ENCODE results near the gene PIAS3. TPM values are rescaled to one million over a fixed set of nuclear protein-coding genes. Genes with fewer than 3 reads are reported as not detected.

Gene PIAS3
- total RNA-seq, 4 donors from 2014 or later, result 10.2 to 88.6 (median 24.5) TPM

DNA sequence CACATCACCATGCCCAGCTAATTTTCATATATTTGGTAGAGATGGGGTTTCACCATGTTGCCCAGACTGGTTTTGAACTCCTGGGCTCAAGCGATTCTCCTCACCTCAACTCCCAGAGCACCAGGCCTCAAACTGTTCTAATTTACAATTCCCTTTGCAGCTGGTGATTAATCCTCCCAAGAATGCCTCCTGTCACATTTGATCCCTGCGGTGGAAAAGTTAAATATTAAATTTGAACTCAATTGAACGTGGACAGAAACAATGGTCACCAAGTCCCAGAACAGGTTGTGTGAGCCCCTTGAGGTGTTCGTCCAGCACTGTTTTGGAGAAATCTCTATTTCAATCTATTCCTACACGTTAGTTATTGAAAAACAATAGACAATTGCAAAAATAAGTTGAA, 28.8 kb upstream of the PIAS3 start:
- no peak overlapping the region for H3K4me3 ChIP-seq
- H3K27me3 ChIP-seq, result no peaks in the 10 kb centered on the region
- no peaks in the 10 kb centered on the region for H3K36me3 ChIP-seq
- intact Hi-C loops (cut with DNase I; ENCODE audit: low total_unique reads), result no loop called here
- H3K9me3 ChIP-seq, result no peaks in the 10 kb centered on the region
- DNase-seq, result no peak
- TF ChIP-seq, protein P1, sequence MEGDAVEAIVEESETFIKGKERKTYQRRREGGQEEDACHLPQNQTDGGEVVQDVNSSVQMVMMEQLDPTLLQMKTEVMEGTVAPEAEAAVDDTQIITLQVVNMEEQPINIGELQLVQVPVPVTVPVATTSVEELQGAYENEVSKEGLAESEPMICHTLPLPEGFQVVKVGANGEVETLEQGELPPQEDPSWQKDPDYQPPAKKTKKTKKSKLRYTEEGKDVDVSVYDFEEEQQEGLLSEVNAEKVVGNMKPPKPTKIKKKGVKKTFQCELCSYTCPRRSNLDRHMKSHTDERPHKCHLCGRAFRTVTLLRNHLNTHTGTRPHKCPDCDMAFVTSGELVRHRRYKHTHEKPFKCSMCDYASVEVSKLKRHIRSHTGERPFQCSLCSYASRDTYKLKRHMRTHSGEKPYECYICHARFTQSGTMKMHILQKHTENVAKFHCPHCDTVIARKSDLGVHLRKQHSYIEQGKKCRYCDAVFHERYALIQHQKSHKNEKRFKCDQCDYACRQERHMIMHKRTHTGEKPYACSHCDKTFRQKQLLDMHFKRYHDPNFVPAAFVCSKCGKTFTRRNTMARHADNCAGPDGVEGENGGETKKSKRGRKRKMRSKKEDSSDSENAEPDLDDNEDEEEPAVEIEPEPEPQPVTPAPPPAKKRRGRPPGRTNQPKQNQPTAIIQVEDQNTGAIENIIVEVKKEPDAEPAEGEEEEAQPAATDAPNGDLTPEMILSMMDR (IDR thresholded peaks at IDR 0.05), result no peak
- no peak for TF ChIP-seq POLR2A (IDR thresholded peaks at IDR 0.05)
- no peak overlapping the region for H3K27ac ChIP-seq
- H3K4me1 ChIP-seq, result peaks cover 2 to 4% of the 10 kb centered on the region in 2 donors

DNA sequence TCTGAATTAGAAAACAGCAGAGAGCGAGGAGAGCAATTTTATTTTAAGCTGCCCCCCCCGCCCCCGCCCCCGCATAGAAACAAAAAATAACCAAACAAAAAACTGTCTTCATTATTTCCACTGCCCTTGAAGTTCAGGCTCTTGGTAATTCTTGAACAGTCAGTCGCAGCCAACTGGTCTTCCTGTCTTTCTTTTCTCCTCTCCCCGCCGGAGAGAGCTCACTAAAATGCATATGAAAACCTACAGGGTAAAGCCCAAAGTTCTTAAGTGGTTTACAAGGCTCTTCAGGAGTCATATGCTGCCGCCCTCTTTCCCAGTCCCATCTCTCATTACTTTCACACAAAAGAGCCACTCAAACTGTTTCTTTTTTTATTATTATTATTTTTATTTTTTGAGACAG, 27.9 kb upstream of the PIAS3 start:
- TF ChIP-seq, protein P1 (IDR thresholded peaks at IDR 0.05), result no peak
- no peak for TF ChIP-seq POLR2A (IDR thresholded peaks at IDR 0.05)
- no peaks in the 10 kb centered on the region for H3K27me3 ChIP-seq
- intact Hi-C loops (cut with DNase I; ENCODE audit: low total_unique reads), result no loop called here
- H3K4me1 ChIP-seq, result no peaks in the 10 kb centered on the region
- DNase-seq, result no peak
- no peaks in the 10 kb centered on the region for H3K9me3 ChIP-seq
- H3K4me3 ChIP-seq, result no peak overlapping the region
- H3K27ac ChIP-seq, result peak overlapping the region in 1 of 2 donors; percentile 62
- H3K36me3 ChIP-seq, result no peaks in the 10 kb centered on the region

DNA sequence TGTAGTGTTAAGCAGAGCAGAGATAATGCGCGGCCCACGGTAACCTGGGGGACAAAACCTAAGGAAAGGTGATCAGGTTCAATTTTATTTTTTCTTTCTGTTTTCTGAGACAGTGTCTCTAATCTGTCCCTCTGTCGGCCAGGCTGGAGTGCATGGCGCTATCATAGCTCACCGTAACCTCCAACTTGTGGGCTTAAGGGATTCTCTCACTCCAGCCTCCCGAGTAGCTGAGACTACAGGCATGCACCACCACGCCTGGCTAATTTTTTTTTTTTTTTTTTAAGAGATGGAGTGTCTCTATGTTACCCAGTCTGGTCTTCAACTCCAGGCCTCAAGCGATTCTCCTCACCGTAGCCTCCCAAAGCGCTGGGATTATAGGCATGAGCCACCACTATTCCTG, 27.5 kb upstream of the PIAS3 start:
- no peaks in the 10 kb centered on the region for H3K27me3 ChIP-seq
- intact Hi-C loops (cut with DNase I; ENCODE audit: low total_unique reads), result no loop called here
- TF ChIP-seq POLR2A (IDR thresholded peaks at IDR 0.05), result no peak
- TF ChIP-seq, protein P1 (IDR thresholded peaks at IDR 0.05), result no peak
- H3K36me3 ChIP-seq, result no peaks in the 10 kb centered on the region
- H3K4me3 ChIP-seq, result peak overlapping the region; percentile 60 to 71
- peak overlapping the region; percentile 56 to 62 for H3K27ac ChIP-seq
- DNase-seq, result no peak
- H3K4me1 ChIP-seq, result no peaks in the 10 kb centered on the region
- no peaks in the 10 kb centered on the region for H3K9me3 ChIP-seq

DNA sequence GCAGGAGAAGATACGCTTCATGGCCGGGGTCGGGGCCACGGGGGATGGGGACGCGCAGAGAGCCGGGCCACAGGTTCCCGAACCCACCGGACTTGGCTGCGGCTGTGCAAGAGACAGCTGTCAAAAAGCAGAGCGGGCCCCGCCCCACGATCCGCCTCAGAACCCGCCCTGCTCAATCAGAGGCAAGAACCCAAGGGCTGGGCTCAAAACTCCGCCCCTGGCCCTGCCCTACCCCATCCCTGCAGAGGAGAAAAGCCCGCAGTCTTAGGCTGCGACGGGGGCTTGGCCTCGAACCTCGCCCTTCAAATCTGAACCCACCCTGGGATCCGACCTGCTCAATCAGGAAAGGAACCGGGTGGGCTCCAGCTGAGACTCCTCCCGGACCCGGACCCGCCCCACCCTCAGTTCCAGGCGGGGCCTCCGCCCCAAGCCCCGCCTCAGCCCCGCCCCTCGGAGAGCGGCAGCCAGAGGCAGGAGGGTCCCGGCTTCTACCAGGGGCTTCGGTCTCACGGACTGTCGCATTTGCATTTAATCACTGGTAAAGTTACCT, 26.9 kb upstream of the PIAS3 start, which contains the start of gene ANKRD35:
ANKRD35 (minus strand) TSS at position 129 of the 550 bp plus-strand sequence; CDS start at position 21, 108 bp downstream.
- no peaks in the 10 kb centered on the region for H3K9me3 ChIP-seq
- DNase-seq, result peak; percentile 76 to 79
- H3K27me3 ChIP-seq, result no peaks in the 10 kb centered on the region
- peak within 1 kb of the TSS; percentile 56 to 62 for H3K27ac ChIP-seq
- no peaks in the 10 kb centered on the region for H3K4me1 ChIP-seq
- H3K36me3 ChIP-seq, result no peaks in the 10 kb centered on the region
- peak within 1 kb of the TSS; percentile 60 to 71 for H3K4me3 ChIP-seq
- no peak for TF ChIP-seq POLR2A (IDR thresholded peaks at IDR 0.05)
- TF ChIP-seq, protein P1 (IDR thresholded peaks at IDR 0.05), result no peak
- intact Hi-C loops (cut with DNase I; ENCODE audit: low total_unique reads), result no loop called here

DNA sequence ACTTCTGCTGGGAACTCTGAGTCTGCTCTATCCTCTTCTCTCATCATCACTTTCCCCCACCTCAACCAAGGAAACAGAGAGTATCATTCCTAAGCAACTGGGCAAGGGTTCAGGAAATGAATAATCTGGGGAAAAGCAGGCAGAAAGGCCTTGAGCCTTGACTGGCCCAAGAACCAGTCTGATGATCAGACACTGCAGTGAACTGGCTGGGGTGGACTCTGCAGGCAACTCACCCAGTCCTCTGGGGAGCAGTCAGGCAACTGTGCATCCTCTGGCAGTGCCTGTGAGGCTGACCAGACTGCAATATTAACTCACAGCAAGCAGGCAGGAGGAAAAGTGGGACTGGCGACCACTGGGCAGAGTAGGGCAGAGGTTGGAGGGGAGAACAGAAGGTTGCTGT, 25.8 kb upstream of the PIAS3 start:
- intact Hi-C loops (cut with DNase I; ENCODE audit: low total_unique reads), result no loop called here
- no peaks in the 10 kb centered on the region for H3K36me3 ChIP-seq
- no peaks in the 10 kb centered on the region for H3K9me3 ChIP-seq
- H3K4me3 ChIP-seq, result no peak overlapping the region
- no peak for DNase-seq
- H3K27ac ChIP-seq, result no peak overlapping the region
- no peaks in the 10 kb centered on the region for H3K27me3 ChIP-seq
- no peak for TF ChIP-seq POLR2A (IDR thresholded peaks at IDR 0.05)
- TF ChIP-seq, protein P1 (IDR thresholded peaks at IDR 0.05), result no peak
- H3K4me1 ChIP-seq, result no peaks in the 10 kb centered on the region

Measured in uterus (tissue), 4 donors.